ENCODE results near the gene PSMD3. TPM values are rescaled to one million over a fixed set of nuclear protein-coding genes. Genes with fewer than 3 reads are reported as not detected.

Gene PSMD3
- total RNA-seq (2021) = 174 and 177 TPM in 2 replicates
- long read RNA-seq, transcript PSMD3-201 (12 exons, 2,158 nt) = major isoform, 647 of 709 reads
- long read RNA-seq, partial matches to known transcripts = 42 of 709 reads
- long read RNA-seq, other reads (novel, unspliced or antisense) = 20 of 709 reads

DNA sequence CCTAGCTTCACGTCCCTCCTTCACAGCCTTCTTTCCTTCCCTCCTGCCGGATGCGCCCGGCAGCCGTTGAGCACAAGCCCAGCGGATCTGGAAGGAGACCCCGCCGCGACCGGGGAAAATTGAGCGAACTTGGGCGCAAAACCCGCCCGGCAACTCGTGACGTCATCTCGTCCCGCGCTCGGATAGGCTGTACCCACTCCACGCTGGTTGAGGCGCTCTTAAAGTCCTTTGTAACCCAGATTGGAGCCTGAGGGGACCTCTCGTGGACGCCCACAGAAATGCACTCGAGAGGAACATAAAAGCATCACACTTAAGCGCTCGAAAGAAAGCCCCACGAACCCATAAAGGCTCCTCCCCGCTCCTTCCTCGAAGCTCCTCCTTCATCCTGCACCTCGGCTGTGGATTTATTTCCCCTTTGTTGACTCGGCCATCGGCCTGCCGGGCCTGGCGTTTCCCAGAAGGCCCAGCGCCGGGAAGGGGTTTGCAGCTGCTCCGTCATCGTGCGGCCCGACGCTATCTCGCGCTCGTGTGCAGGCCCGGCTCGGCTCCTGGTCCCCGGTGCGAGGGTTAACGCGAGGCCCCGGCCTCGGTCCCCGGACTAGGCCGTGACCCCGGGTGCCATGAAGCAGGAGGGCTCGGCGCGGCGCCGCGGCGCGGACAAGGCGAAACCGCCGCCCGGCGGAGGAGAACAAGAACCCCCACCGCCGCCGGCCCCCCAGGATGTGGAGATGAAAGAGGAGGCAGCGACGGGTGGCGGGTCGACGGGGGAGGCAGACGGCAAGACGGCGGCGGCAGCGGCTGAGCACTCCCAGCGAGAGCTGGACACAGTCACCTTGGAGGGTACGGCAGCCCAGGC, at the start of gene PSMD3:
Gene PSMD3, plus strand, starts transcription at position 457 of the 856 bp plus-strand sequence. Its CDS starts 164 bp downstream, at position 621.
- Mint-ChIP-seq H3K4me3 (peak within 1 kb of the TSS; percentile 96 to 98), H3K27me3 (ENCODE audit: low read depth) (peaks cover 2% of the 10 kb centered on the region; the same call in 1 of the 2 replicates), H3K4me1 (peaks cover 23 to 27% of the 10 kb centered on the region in 2 experiments), H3K27ac (peak within 1 kb of the TSS; percentile 86 to 99 (median 96)), H3K36me3 (ENCODE audit: insufficient read depth in 1 of 3, low read depth in 3 of 3) (peaks cover 16 to 26% (median 23%) of the 10 kb centered on the region in 3 experiments; a peak in 6 of 7 replicates), H3K9me3 (no peaks in the 10 kb centered on the region)
- Histone ChIP-seq H3K23ac (ENCODE audit: insufficient read length, low read depth, low read length) (no peak within 1 kb of the TSS), H3K18ac (ENCODE audit: insufficient read length, low read depth, low read length) (peak within 1 kb of the TSS; percentile 53), H3K4ac (ENCODE audit: low read depth, low read length) (0 out of 2 replicates have a peak within 1 kb of the TSS, but pooled peaks have one; percentile 17), H4K5ac (ENCODE audit: insufficient read length, low read depth, low read length) (no peak within 1 kb of the TSS), H3K4me1 (ENCODE audit: insufficient read depth, low read length) (peaks cover 8% of the 10 kb centered on the region), H3K79me2 (ENCODE audit: insufficient read depth, low read length) (peaks cover 12% of the 10 kb centered on the region), H3K27me3 (ENCODE audit: insufficient read depth, low read length) (no peaks in the 10 kb centered on the region), H3K14ac (ENCODE audit: insufficient read depth, low read length) (peak within 1 kb of the TSS; percentile 88), H2BK20ac (ENCODE audit: low read depth, low read length, poor library complexity, severe bottlenecking) (no peak within 1 kb of the TSS), H2BK15ac (ENCODE audit: low read depth, low read length) (peak within 1 kb of the TSS; percentile 16; the same call in 1 of the 2 replicates), H4K8ac (replicated peaks; ENCODE audit: insufficient read length, low read depth, low read length) (no peak within 1 kb of the TSS), H4K20me1 (ENCODE audit: control insufficient read depth, insufficient read depth, insufficient read length) (no peaks in the 10 kb centered on the region), H4K91ac (ENCODE audit: insufficient read length, low read depth, low read length) (no peak within 1 kb of the TSS), H3K23me2 (ENCODE audit: insufficient read length, low read depth, low read length, poor library complexity, severe bottlenecking) (peaks cover 12% of the 10 kb centered on the region), H2AK5ac (ENCODE audit: insufficient read length, low read length) (no peak within 1 kb of the TSS), H3K9ac (ENCODE audit: extremely low read depth, insufficient read length, low read length) (peak within 1 kb of the TSS; percentile 95), H2BK12ac (ENCODE audit: insufficient read length, low read depth, low read length) (no peak within 1 kb of the TSS), H3K4me2 (ENCODE audit: insufficient read depth, insufficient read length, low read length) (peak within 1 kb of the TSS; percentile 78), H2AFZ (ENCODE audit: low read length) (no peak within 1 kb of the TSS), H3T11ph (ENCODE audit: low read length) (no peak within 1 kb of the TSS), H3K27ac (ENCODE audit: insufficient read length, low read depth, low read length) (peak within 1 kb of the TSS; percentile 36), H2BK5ac (ENCODE audit: insufficient read length, low read length) (no peak within 1 kb of the TSS), H2BK120ac (ENCODE audit: low read depth, low read length, poor library complexity, severe bottlenecking) (no peak within 1 kb of the TSS), H3K9me3 (ENCODE audit: control insufficient read depth, low read depth, low read length) (no peaks in the 10 kb centered on the region), H3K56ac (ENCODE audit: insufficient read length, low read depth, low read length) (no peak within 1 kb of the TSS), H3K79me1 (ENCODE audit: insufficient read depth, low read depth, low read length, poor library complexity, severe bottlenecking) (peaks cover 2% of the 10 kb centered on the region)
- peak; percentile 99 for DNase-seq
- TF ChIP-seq, protein P1, sequence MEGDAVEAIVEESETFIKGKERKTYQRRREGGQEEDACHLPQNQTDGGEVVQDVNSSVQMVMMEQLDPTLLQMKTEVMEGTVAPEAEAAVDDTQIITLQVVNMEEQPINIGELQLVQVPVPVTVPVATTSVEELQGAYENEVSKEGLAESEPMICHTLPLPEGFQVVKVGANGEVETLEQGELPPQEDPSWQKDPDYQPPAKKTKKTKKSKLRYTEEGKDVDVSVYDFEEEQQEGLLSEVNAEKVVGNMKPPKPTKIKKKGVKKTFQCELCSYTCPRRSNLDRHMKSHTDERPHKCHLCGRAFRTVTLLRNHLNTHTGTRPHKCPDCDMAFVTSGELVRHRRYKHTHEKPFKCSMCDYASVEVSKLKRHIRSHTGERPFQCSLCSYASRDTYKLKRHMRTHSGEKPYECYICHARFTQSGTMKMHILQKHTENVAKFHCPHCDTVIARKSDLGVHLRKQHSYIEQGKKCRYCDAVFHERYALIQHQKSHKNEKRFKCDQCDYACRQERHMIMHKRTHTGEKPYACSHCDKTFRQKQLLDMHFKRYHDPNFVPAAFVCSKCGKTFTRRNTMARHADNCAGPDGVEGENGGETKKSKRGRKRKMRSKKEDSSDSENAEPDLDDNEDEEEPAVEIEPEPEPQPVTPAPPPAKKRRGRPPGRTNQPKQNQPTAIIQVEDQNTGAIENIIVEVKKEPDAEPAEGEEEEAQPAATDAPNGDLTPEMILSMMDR (conservative IDR thresholded peaks at IDR 0.05) = peak; percentile 65
- no CpG with 5 or more reads among the region's 84 CpGs for WGBS (ENCODE audit: extremely low coverage, insufficient read length, low lambda C conversion rate)
